HCT116 (cell line): ENCODE data around the gene DIS3L2. TPM values are rescaled to one million over a fixed set of nuclear protein-coding genes. Genes with fewer than 3 reads are reported as not detected.

ENCODE experiments used
- ATAC-seq: fragments of 200-7000 bp; cut with Tn5 transposase; 2 replicates; pipeline ENCODE4 v1.9.1; 2020; ENCODE audit warnings: mild to moderate bottlenecking, moderate library complexity
- BruUV-seq: library from RNA; stranded (reverse); fragments of 400-500 nt; replicated peaks from 2 replicates; lab custom pipeline; 2021; lab: Mats Ljungman, UMichigan
- CTCF ChIA-PET: fragments of 300-600 bp; sonication (Branson Sonifier 250); formaldehyde crosslinking; loops from one replicate; lab custom pipeline; 2021; ENCODE audit warnings: antibody characterized with exemption; lab: Charles Lee
- POLR2A ChIA-PET: fragments of 300-600, 350-600 bp; sonication (Branson Sonifier 250); formaldehyde crosslinking; loops from one replicate; lab custom pipeline; 2021; ENCODE audit warnings: antibody characterized with exemption; lab: Charles Lee
- RAD21 ChIA-PET, 2 experiments: fragments of 300-600 bp; sonication (Branson Sonifier 250); formaldehyde crosslinking; loops; one replicate each; lab custom pipeline; 2023; ENCODE audit warnings: low total read pairs in 2 of 2; ENCODE audit not compliant: uncharacterized antibody in 2 of 2, unreplicated experiment in 2 of 2, low non-redundant PET in 1 of 2; lab: Charles Lee
- DNase-seq: peaks from one replicate; pipeline ENCODE4 v3.0.0-alpha.2; 2010; ENCODE audit warnings: low read depth, low spot score
- H2AFZ ChIP-seq: fragments of 200-600 bp; shearing (Covaris generic), sonication (generic); 2 replicates; pipeline ENCODE4 v1.6.1; 2017; ENCODE audit warnings: low read depth, mixed run types, mixed read lengths, antibody characterized with exemption, low read length; ENCODE audit not compliant: poor library complexity, severe bottlenecking
- H3K27ac ChIP-seq: 2 replicates; pipeline ENCODE4 v1.5.1; 2012; ENCODE audit warnings: low read depth, low read length
- H3K27me3 ChIP-seq: fragments of 200-600 bp; sonication (generic); 2 replicates; pipeline ENCODE4 v1.6.1; 2016; ENCODE audit warnings: mixed run types, low read length, mixed read lengths; ENCODE audit not compliant: insufficient read depth
- H3K36me3 ChIP-seq, 2 experiments: fragments of 200-500 bp in 1 of 2; fragments of 200-600 bp in 1 of 2; sonication (Bioruptor generic) in 1 of 2; sonication (generic) in 1 of 2; 2 replicates each; pipeline versions ENCODE4 v1.5.1 to v1.6.1; 2014 to 2016; ENCODE audit warnings: low read length in 2 of 2, inconsistent platforms in 1 of 2, mixed read lengths in 1 of 2, mixed run types in 1 of 2; ENCODE audit not compliant: insufficient read depth in 2 of 2, control insufficient read depth in 1 of 2
- H3K4me1 ChIP-seq, 2 experiments: fragments of 200-600 bp in 1 of 2; sonication (generic) in 1 of 2; 2 replicates each; pipeline versions ENCODE4 v1.5.1 to v1.6.1; 2012 to 2017; ENCODE audit warnings: low read length in 2 of 2, inconsistent platforms in 1 of 2, mild to moderate bottlenecking in 1 of 2, mixed read lengths in 1 of 2, mixed run types in 1 of 2, moderate library complexity in 1 of 2; ENCODE audit not compliant: insufficient read depth in 2 of 2, control insufficient read depth in 1 of 2
- H3K4me2 ChIP-seq: fragments of 200-600 bp; sonication (generic); 2 replicates; pipeline ENCODE4 v1.6.1; 2017; ENCODE audit warnings: mixed run types, low read length, mixed read lengths
- H3K4me3 ChIP-seq, 2 experiments: fragments of 200-600 bp in 1 of 2; sonication (generic) in 1 of 2; replicated peaks in 1 of 2; 2 replicates each; pipeline ENCODE4 v1.5.1; 2011 to 2016; ENCODE audit warnings: low read length in 2 of 2, control low read depth in 1 of 2, low read depth in 1 of 2, mild to moderate bottlenecking in 1 of 2, mixed read lengths in 1 of 2, mixed run types in 1 of 2
- H3K79me2 ChIP-seq: fragments of 200-600 bp; sonication (generic); 2 replicates; pipeline ENCODE4 v1.6.1; 2017; ENCODE audit warnings: mild to moderate bottlenecking, mixed run types, low read length, moderate library complexity, mixed read lengths; ENCODE audit not compliant: insufficient read depth
- H3K9ac ChIP-seq: fragments of 200-600 bp; sonication (generic); 2 replicates; pipeline ENCODE4 v1.6.1; 2016; ENCODE audit warnings: low read length, mixed read lengths
- H3K9me2 ChIP-seq: fragments of 200-600 bp; sonication (generic), shearing (Covaris generic); 2 replicates; pipeline ENCODE4 v1.6.1; 2017; ENCODE audit warnings: mixed run types, mild to moderate bottlenecking, moderate library complexity; ENCODE audit not compliant: insufficient read depth
- H3K9me3 ChIP-seq, 2 experiments: fragments of 200-500 bp in 1 of 2; fragments of 200-600 bp in 1 of 2; sonication (Bioruptor generic) in 1 of 2; sonication (generic) in 1 of 2; 2 replicates each; pipeline ENCODE4 v1.6.1; 2014 to 2017; ENCODE audit warnings: low read length in 2 of 2, mixed read lengths in 2 of 2, inconsistent platforms in 1 of 2, low read depth in 1 of 2, mild to moderate bottlenecking in 1 of 2, mixed run types in 1 of 2, moderate library complexity in 1 of 2; ENCODE audit not compliant: control insufficient read depth in 1 of 2, insufficient read depth in 1 of 2
- H4K20me1 ChIP-seq: fragments of 200-600 bp; sonication (generic), shearing (Covaris generic); 2 replicates; pipeline ENCODE4 v1.6.1; 2017; ENCODE audit warnings: mixed run types, mild to moderate bottlenecking, moderate library complexity; ENCODE audit not compliant: insufficient read depth
- ATF3 ChIP-seq: IDR thresholded peaks from 2 replicates; pipeline ENCODE4 v1.6.1; 2012
- CBX3 ChIP-seq: IDR thresholded peaks from 2 replicates; pipeline ENCODE4 v1.6.1; 2012; ENCODE audit warnings: low read depth
- CTCF ChIP-seq, 3 experiments: fragments of 200-600 bp in 1 of 3; sonication (generic) in 1 of 3; IDR thresholded peaks in 2 of 3; conservative IDR thresholded peaks in 1 of 3; 2 replicates each; pipeline ENCODE4 v1.5.1; 2012 to 2017; ENCODE audit warnings: low read depth in 2 of 3, low read length in 2 of 3, antibody characterized with exemption in 1 of 3, borderline replicate concordance in 1 of 3, control low read depth in 1 of 3, mild to moderate bottlenecking in 1 of 3, mixed read lengths in 1 of 3, mixed run types in 1 of 3, moderate library complexity in 1 of 3; ENCODE audit not compliant: insufficient read depth in 1 of 3
- EGR1 ChIP-seq: IDR thresholded peaks from 2 replicates; pipeline ENCODE4 v1.6.1; 2012; ENCODE audit warnings: low read depth
- ELF1 ChIP-seq: IDR thresholded peaks from 2 replicates; pipeline ENCODE4 v1.6.1; 2012; ENCODE audit warnings: low read depth, borderline replicate concordance
- EZH2 ChIP-seq: fragments of 200-600 bp; sonication (generic); IDR thresholded peaks from 2 replicates; pipeline ENCODE4 v1.6.1; 2017; ENCODE audit warnings: antibody characterized with exemption, mixed run types
- EZH2phosphoT487 ChIP-seq: fragments of 200-600 bp; IDR thresholded peaks from 2 replicates; pipeline ENCODE4 v1.6.1; 2018; ENCODE audit warnings: antibody characterized with exemption, borderline replicate concordance
- FOSL1 ChIP-seq: IDR thresholded peaks from 2 replicates; pipeline ENCODE4 v1.6.1; 2012; ENCODE audit warnings: low read depth
- JUND ChIP-seq: IDR thresholded peaks from 2 replicates; pipeline ENCODE4 v1.6.1; 2012
- MAX ChIP-seq: IDR thresholded peaks from 2 replicates; pipeline ENCODE4 v1.6.1; 2012
- POLR2A ChIP-seq: IDR thresholded peaks from 2 replicates; pipeline ENCODE4 v1.7.0; 2011; ENCODE audit warnings: borderline replicate concordance; ENCODE audit not compliant: insufficient read depth, insufficient read length; ENCODE audit errors: extremely low read depth
- POLR2AphosphoS5 ChIP-seq: IDR thresholded peaks from 2 replicates; pipeline ENCODE4 v1.6.1; 2011; ENCODE audit warnings: mild to moderate bottlenecking, low read depth, low read length, moderate library complexity
- RAD21 ChIP-seq: IDR thresholded peaks from 2 replicates; pipeline ENCODE4 v1.6.1; 2012; ENCODE audit warnings: low read depth, mild to moderate bottlenecking
- REST ChIP-seq: IDR thresholded peaks from 2 replicates; pipeline ENCODE4 v1.6.1; 2012; ENCODE audit warnings: low read depth
- SIN3A ChIP-seq: IDR thresholded peaks from 2 replicates; pipeline ENCODE4 v1.6.1; 2012; ENCODE audit warnings: low read depth
- SP1 ChIP-seq: IDR thresholded peaks from 2 replicates; pipeline ENCODE4 v1.6.1; 2012; ENCODE audit warnings: low read depth
- SRF ChIP-seq: IDR thresholded peaks from 2 replicates; pipeline ENCODE4 v1.6.1; 2012; ENCODE audit warnings: low read depth
- TCF7L2 ChIP-seq: IDR thresholded peaks from 2 replicates; pipeline ENCODE4 v1.7.0; 2011; ENCODE audit warnings: borderline replicate concordance, inconsistent platforms; ENCODE audit not compliant: insufficient read depth, insufficient read length; ENCODE audit errors: extremely low read depth
- ZBTB33 ChIP-seq: IDR thresholded peaks from 2 replicates; pipeline ENCODE4 v1.6.1; 2011; ENCODE audit warnings: mild to moderate bottlenecking, low read length, moderate library complexity; ENCODE audit not compliant: insufficient replicate concordance; ENCODE audit errors: extremely low read depth
- ZFX ChIP-seq: fragments of 450-650 bp; IDR thresholded peaks from 2 replicates; pipeline ENCODE4 v1.6.1; 2017
- intact Hi-C: fragments of 100-400 bp; cut with micrococcal nuclease; formaldehyde crosslinking; loops from 2 replicates; pipeline ENCODE4 v1.10.0; 2022
- total RNA-seq: library from RNA; stranded (reverse); gene quantifications from one replicate; pipeline ENCODE4 v1.2.1, GENCODE V29; 2021; ENCODE audit not compliant: unreplicated experiment

DIS3L2 gene
- total RNA-seq, 1 experiment from 2014 or later = 42.5 TPM

GRCh38 chr2:232341739-232342126 lies 380.2 kb downstream of the DIS3L2 start:
- no peak for TF ChIP-seq ZFX
- no peak for TF ChIP-seq POLR2A
- TF ChIP-seq MAX = no peak
- no peak for TF ChIP-seq CTCF (IDR thresholded peaks at IDR 0.05 in 2 of 3, conservative IDR thresholded peaks at IDR 0.05 in 1 of 3; ENCODE audit: borderline replicate concordance in 1 of 3, insufficient read depth in 1 of 3, low read depth in 2 of 3, low read length in 2 of 3)
- TF ChIP-seq CBX3 = no peak
- TF ChIP-seq SP1 = no peak
- TF ChIP-seq EZH2 = no peak
- TF ChIP-seq FOSL1 = no peak
- no peak for TF ChIP-seq ELF1
- no peak for TF ChIP-seq SIN3A
- TF ChIP-seq EGR1 = no peak
- no peak for TF ChIP-seq JUND
- TF ChIP-seq RAD21 = no peak
- no peak for TF ChIP-seq EZH2phosphoT487
- no peak for TF ChIP-seq SRF
- no peak for TF ChIP-seq POLR2AphosphoS5
- TF ChIP-seq ATF3 = no peak
- TF ChIP-seq ZBTB33 = no peak
- no peak for TF ChIP-seq TCF7L2
- no peak for TF ChIP-seq REST
- ChIA-PET POLR2A (no interaction called here), CTCF (no interaction called here), RAD21 (no interaction called here)
- Histone ChIP-seq H4K20me1 (no peaks in the 10 kb centered on the region), H3K9ac (no peak overlapping the region), H3K36me3 (no peaks in the 10 kb centered on the region), H3K79me2 (no peaks in the 10 kb centered on the region), H2AFZ (no peak overlapping the region), H3K9me2 (no peaks in the 10 kb centered on the region), H3K4me2 (no peak overlapping the region), H3K4me1 (no peaks in the 10 kb centered on the region), H3K27ac (no peak overlapping the region), H3K27me3 (no peaks in the 10 kb centered on the region), H3K4me3 (no peak overlapping the region), H3K9me3 (no peaks in the 10 kb centered on the region)
- intact Hi-C loops = loop anchor here (10.0 kb wide), 1 partner anchor 183 kb away; the partner anchor contains the start of genes CHRND and PRSS56
- DNase-seq (no peak), ATAC-seq (no peak)
- no TSS peak for BruUV-seq
